Stromal cell of bone marrow (primary cell): ENCODE results near the gene CST9.
A peak's percentile ranks its signal among the peaks of the same experiment; 100 is the strongest.
"Not testable (repeated sequence)": the region's sequence is repeated elsewhere in the genome, so short reads cannot be mapped to it uniquely, and the experiment has no call there.

Source experiments
- DNase-seq: peaks from one replicate; pipeline ENCODE4 v3.0.0-alpha.2; 2012; ENCODE audit warnings: low read depth

Gene CST9

DNA sequence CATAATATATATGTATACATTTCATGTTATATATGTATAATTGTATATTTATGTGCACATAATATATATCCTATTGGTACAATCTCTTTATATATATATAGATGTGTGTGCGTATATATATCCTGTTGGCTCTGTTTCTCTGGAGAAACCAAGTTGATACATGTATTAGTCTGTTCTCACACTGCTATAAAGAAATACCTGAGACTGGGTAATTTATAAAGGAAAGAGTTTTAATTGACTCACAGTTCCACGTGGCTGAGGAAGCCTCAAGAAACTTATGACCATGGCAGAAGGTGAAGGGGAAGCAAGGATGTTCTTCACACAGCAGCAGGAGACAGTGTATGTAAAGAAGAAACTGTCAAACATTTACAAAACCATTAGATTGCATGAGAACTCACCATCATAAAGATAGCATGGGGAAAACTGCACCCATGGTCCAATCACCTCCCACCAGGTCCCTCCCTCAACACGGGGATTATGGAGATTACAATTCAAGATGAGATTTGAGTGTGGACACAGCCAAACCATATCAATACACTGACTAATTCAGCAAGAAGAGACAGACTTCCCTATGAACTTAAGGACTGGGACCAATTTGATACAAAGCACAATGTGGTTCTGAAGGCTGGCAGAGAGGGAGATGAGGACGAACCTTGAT is 18.1 kb upstream of the CST9 start:
- DNase-seq = no peak

DNA sequence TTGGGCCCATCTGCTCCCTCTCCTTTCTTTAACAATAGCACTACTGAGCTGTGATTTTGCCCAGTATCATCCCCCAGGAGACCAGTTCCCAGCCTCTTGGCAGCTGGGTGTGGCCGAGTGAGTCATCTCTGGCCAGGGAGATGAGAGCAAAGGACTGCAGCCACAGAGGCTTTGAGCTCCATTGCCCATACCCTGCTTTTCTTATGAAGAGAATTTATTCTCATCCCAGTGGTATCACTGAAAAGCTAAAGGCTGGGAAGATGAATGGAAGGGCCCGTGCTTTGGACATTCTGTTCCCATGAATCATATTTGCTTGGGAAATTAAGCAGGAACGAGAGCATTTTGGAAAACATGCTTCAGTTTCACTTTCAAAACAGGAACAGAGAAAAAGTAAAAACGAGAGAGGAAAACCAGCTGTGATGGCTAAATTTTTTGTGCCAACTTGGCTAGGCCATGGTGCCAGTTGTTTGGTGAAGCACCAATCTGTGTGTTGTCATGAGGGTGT is 17.2 kb upstream of the CST9 start:
- DNase-seq = peak; percentile 87

- DNase-seq = not testable (repeated sequence)
Observed at GRCh38 chr20:23622401-23622800, 16.7 kb upstream of the CST9 start.

- DNase-seq = not testable (repeated sequence)
Observed at GRCh38 chr20:23620670-23621386, 15.1 kb upstream of the CST9 start.

DNA sequence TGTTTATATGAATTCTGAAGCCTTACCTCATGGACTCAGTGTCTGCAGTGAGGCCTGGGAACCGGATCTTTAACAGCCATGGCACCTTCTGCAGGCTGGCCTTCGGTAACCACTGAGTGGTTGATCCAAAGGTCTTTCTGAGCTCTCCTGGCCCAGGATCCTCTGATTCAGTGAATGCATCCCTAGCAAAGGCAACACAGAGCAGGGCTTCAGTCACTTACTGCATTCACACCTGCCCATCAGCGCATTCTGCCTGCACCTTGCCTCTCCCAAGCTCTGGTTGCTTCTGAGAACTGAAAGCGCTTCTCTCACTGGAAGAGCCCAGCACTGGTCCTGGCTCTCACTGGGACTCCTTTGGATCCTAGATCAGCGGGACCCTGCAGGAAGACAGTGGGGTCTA is 8.4 kb upstream of the CST9 start:
- DNase-seq = no peak

DNA sequence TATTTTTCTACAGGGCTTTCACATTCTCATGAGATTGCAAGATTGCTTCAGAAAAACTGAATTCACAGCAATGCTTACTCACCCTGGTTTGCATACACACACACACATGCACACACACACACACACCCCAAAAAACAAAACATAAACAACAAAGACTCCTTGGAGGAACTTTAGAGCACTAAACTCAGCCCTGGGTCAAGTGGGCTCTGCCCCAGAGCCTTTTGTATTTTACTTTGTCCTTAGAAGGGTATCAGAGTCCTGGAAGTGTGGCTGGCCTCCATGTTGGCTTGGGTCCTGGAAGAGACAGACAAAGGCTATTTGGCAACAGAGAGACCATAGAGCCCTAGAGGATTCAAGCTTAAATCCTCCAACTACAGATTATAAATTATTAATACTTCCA is 8.0 kb upstream of the CST9 start:
- DNase-seq = peak; percentile 40

DNA sequence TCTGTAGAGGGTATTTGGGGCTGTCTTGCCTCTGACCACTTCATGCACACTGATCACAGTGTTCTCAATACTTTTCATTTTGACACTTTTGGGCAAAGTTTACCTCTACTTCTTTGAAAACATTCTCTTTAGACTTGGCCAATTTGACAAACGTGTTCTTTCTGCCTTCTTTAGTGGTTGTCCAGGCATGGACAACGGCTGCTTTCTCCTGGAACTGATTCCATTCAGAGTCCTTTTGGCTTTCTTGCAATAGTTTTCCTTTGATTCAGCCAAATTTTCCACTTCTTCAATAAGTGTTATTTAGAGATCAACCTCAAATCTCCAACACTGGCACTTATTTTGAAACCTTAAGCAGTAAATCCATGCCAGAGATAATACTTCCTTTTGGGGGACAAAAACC is 6.7 kb upstream of the CST9 start:
- DNase-seq = no peak

- no peak for DNase-seq
Observed at GRCh38 chr20:23609486-23610109, 3.9 kb upstream of the CST9 start.

GRCh38 chr20:23608251-23608846 is 2.6 kb upstream of the CST9 start:
- DNase-seq = no peak

GRCh38 chr20:23607497-23608245 is 2.0 kb upstream of the CST9 start:
- DNase-seq = no peak

- peak; percentile 40 for DNase-seq
Observed at GRCh38 chr20:23606652-23607049, 934 bp upstream of the CST9 start.

DNA sequence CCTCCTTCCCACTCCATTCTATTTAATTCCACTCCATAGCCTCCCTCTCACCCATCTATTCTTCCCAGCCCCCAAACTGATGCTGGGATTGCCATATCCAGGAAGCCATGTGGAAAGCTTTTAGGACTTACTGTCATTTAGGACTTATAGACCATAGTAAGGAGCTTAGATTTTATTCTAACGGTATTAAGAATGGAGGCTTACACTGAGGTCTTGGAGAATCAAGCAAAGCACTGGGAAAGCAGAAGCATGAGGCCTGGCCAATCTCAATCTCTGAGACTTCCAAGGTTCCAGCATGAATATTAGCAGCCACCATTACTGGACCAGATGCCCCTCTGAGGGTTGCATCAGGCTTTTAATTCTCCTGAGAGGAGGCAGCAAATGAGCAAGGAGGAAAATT is 1.4 kb downstream of the CST9 start:
- no peak for DNase-seq

DNA sequence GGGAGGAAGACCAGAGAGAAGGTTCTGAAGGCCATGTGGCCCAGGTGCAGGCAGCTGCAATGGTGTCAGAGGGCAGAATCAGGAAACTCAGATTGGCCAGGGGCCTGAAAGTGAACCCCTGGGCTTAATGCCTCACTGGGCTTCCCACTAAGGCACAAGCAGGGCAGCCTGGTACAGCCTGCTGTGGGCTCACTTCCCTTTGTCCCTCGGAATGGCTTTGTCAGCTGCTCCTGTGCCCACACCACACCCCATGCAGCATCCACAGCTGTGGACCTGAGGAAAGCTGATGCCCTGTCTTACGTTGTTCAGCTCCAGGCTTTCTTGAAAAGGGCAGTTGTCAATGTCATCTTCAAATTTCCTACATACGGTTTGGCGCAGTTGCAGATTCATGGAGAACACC is 2.4 kb downstream of the CST9 start:
- no peak for DNase-seq

DNA sequence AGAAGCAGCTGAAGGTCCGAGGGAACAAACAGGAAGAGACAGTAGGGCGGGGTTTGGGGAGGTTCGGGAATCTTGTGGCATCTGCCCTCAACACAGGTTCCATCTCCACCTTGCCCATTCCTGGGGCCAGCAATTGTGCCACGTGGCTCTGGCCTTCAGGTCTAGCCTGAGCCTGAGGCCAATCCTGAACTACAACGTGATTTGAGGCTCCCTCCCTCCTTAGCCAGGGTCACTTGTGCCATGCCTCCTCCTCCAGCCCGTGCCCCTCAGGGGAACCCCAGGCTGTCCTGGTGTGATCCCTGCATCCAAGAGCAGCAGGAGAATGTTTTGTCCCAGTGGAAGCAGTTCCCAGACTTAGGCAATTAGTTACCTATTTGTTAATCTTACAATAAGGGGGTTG is 3.0 kb downstream of the CST9 start:
- DNase-seq = no peak

DNA sequence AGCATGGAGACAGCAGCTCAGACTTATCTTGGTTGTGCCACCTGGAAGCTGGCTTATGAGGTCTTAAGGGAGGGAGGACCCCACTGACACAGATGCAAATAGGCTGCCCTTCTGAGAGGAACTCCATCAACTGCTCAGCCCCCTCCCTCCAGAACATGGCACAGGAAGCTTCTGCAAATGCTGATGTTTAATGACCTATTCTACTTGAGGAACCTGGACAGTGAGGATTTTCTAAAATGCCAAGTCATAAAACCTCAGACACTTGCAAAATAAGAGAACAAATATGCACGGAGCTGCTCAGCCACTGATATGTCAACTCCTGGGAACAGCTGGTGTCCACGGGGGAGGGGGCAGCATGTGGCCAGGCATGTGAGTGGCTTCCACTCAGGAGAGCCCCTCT is 3.5 kb downstream of the CST9 start:
- no peak for DNase-seq

- DNase-seq = no peak
Observed at GRCh38 chr20:23601715-23602114, 4.0 kb downstream of the CST9 start.

- no peak for DNase-seq
Observed at GRCh38 chr20:23598481-23598880, 7.2 kb downstream of the CST9 start.

- no peak for DNase-seq
Observed at GRCh38 chr20:23596579-23597250, 9.0 kb downstream of the CST9 start.

DNA sequence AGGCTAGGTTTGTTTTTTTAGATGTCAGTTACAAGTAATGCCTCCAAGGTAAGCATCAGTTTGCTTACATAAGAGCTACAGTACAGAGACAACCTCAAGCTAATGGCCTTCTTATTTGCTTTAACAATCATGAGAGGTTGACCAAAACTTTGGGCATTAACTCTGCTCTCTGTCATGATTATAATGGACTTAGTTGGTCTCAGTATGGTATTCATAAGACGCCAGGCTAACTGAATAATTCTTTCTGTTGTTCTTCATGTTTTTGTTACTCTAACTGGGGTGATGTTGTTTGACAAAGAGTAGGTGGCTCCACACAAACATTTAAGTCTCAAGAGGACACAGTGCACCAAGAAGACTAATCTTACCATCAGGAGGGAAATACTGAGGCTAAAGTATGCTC is 9.8 kb downstream of the CST9 start:
- no peak for DNase-seq

DNA sequence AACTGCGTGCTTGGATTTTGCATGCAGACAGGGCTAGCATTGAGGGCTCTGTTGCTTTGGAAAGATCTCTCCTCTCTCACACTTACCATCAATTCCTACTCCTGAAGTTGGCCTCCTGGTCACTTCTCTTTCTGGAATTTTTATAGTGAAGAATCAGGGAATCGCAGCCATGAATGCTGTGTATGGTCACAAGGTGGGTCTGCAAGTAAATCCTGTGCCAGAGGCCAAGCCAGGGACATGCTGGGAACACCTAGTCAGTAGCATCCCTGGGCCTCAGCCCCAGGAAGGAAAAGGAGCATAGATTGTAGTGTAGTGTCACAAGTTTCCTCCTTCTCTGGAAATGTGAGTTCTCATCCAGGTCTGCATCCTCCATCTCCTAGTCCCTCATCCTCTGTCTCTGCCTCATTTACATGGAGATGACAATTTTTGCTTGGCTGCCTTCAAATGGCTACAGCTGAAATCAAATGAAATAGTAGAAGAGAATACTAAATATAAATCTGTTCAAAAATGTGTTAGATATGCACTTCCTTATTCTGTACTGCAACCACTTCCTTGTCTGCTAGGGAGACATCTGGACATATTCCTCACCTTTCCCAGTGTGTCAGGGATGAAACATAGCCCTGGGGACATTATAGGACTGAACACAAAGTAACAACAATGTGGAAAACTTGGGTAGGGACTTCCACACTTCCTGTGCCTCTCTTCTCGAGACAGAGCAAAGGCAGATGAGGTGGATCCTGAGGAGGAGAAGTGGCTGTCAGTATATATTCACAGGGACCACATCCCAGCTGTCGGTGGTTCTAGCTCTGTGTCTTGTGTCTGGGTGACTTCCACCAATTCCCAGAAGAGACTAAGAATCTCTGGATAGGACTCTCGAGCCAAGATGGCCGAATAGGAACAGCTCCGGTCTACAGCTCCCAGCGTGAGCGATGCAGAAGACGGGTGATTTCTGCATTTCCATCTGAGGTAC is 17.0 kb downstream of the CST9 start:
- no peak for DNase-seq
